NCI-H526 (cell line): ENCODE measurements around the gene GTPBP3.
"Not testable (repeated sequence)": the region's sequence is repeated elsewhere in the genome, so short reads cannot be mapped to it uniquely, and the experiment has no call there.

Experiments
- DNase-seq, 2 experiments: peaks; one replicate each; lab custom pipeline; 2025; lab: John Stamatoyannopoulos, UW

Gene GTPBP3

GRCh38 chr19:17341386-17341785 is 4.0 kb downstream of the GTPBP3 start:
- DNase-seq, result no peak

- no peak for DNase-seq
Measured at GRCh38 chr19:17341845-17342244, 4.5 kb downstream of the GTPBP3 start.

- DNase-seq, result peak in 1 of 2 experiments; percentile 56
Measured at GRCh38 chr19:17346109-17346671, 8.8 kb downstream of the GTPBP3 start.

GRCh38 chr19:17347361-17347760 is 10.0 kb downstream of the GTPBP3 start:
- no peak for DNase-seq

GRCh38 chr19:17347877-17348276 is 10.5 kb downstream of the GTPBP3 start:
- no peak for DNase-seq

GRCh38 chr19:17348700-17349099 is 11.3 kb downstream of the GTPBP3 start:
- DNase-seq, result no peak

- no peak for DNase-seq
Measured at GRCh38 chr19:17351815-17352435, 14.6 kb downstream of the GTPBP3 start.

- DNase-seq, result no peak
Measured at GRCh38 chr19:17352608-17353280, 15.4 kb downstream of the GTPBP3 start.

- no peak for DNase-seq
Measured at GRCh38 chr19:17353386-17353785, 16.0 kb downstream of the GTPBP3 start.

- DNase-seq, result no peak
Measured at GRCh38 chr19:17357078-17357666, 19.8 kb downstream of the GTPBP3 start.

- no peak for DNase-seq
Measured at GRCh38 chr19:17357724-17358123, 20.4 kb downstream of the GTPBP3 start.

GRCh38 chr19:17358395-17358794 is 21.0 kb downstream of the GTPBP3 start:
- DNase-seq, result no peak

GRCh38 chr19:17359905-17360800 is 22.8 kb downstream of the GTPBP3 start:
- DNase-seq, result no peak

- not testable (repeated sequence) for DNase-seq
Measured at GRCh38 chr19:17363852-17364605, 26.7 kb downstream of the GTPBP3 start.

GRCh38 chr19:17365361-17365760 is 28.0 kb downstream of the GTPBP3 start:
- DNase-seq, result no peak

- DNase-seq, result no peak
Measured at GRCh38 chr19:17370026-17370587, 32.8 kb downstream of the GTPBP3 start.

- DNase-seq, result no peak
Measured at GRCh38 chr19:17376935-17377600, 39.7 kb downstream of the GTPBP3 start, which contains the start of gene PLVAP. PLVAP (minus strand) TSS chr19:17377342; CDS start chr19:17377288, 54 bp downstream.

- no peak for DNase-seq
Measured at GRCh38 chr19:17378271-17378670, 40.9 kb downstream of the GTPBP3 start.

GRCh38 chr19:17379221-17379631 is 41.9 kb downstream of the GTPBP3 start:
- DNase-seq, result no peak

GRCh38 chr19:17380426-17381138 is 43.2 kb downstream of the GTPBP3 start:
- DNase-seq, result no peak
